ENCODE data around the gene FBXO42.

DNA sequence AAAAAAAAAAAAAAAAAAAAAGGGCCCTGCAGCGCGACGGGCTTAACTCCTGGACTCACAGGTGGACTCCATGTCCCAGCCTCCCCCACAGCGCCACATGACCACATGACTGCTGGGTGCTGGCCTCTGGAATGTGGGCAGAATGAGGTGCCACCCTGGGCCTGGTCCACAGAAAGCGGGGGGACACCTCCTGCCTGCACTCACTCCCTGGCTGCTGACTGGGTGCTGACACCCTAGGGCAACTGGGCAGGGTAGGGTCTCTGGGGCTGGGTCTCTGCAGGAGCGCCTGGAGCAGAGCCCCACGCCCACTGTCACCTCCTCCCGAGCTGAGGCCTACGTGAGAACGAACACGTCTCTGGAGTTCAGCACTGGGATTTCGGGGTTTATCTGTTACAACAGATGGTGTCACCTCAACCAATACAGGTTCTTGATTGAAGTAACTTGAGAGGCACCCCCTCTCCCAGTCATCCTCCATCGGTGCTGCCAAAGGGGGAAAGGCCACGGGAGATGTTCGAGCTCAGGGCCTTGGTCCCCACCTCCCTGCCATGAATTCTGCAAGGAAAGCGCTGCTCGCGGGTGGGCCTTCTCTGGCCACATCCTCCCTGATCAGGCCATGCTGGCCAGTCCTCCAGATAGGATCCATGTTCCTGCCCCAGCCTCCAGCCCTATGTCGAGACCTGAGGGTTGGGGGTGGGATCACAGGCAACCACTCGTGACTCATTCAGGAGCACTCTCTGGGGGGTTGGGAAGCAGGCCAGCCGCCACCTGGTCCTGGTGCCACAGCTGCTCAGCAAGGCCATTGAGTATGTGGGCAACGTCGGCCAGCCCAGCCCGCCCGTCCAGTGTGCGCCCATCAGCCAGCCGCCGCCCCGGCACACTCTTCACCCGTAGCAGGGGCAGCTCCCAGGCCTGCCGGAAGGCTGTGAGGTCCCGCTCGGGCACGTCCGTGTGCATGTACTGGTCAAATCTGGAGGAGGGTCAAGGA, 120.7 kb downstream of the FBXO42 start:
- TF ChIP-seq, protein P1, sequence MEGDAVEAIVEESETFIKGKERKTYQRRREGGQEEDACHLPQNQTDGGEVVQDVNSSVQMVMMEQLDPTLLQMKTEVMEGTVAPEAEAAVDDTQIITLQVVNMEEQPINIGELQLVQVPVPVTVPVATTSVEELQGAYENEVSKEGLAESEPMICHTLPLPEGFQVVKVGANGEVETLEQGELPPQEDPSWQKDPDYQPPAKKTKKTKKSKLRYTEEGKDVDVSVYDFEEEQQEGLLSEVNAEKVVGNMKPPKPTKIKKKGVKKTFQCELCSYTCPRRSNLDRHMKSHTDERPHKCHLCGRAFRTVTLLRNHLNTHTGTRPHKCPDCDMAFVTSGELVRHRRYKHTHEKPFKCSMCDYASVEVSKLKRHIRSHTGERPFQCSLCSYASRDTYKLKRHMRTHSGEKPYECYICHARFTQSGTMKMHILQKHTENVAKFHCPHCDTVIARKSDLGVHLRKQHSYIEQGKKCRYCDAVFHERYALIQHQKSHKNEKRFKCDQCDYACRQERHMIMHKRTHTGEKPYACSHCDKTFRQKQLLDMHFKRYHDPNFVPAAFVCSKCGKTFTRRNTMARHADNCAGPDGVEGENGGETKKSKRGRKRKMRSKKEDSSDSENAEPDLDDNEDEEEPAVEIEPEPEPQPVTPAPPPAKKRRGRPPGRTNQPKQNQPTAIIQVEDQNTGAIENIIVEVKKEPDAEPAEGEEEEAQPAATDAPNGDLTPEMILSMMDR (conservative IDR thresholded peaks at IDR 0.05 in 1 of 2, IDR thresholded peaks at IDR 0.05 in 1 of 2; ENCODE audit: low read depth in 1 of 2, low read length in 2 of 2) = no peak
- TF ChIP-seq EZH2 (IDR thresholded peaks at IDR 0.05; ENCODE audit: low read length, missing control alignments) = no peak
